HepG2 (cell line): ENCODE measurements around the gene KLHL33. TPM values are rescaled to one million over a fixed set of nuclear protein-coding genes. Genes with fewer than 3 reads are reported as not detected.
A peak's percentile ranks its signal among the peaks of the same experiment; 100 is the strongest.

Experiments
- ADNP ChIP-seq: sonication (generic); formaldehyde crosslinking; IDR thresholded peaks from 2 replicates; pipeline ENCODE4 v1.4.0; 2020; ENCODE audit warnings: missing genetic modification reagents
- AHR ChIP-seq: IDR thresholded peaks from 2 replicates; pipeline ENCODE4 v1.6.1; 2018; ENCODE audit warnings: missing genetic modification reagents, missing compliant biosample characterization
- ARID2 ChIP-seq: sonication (generic); formaldehyde crosslinking; IDR thresholded peaks from 2 replicates; pipeline ENCODE4 v1.8.1; 2022; ENCODE audit warnings: mild to moderate bottlenecking, missing genetic modification reagents, borderline replicate concordance
- DBP ChIP-seq: sonication (generic); formaldehyde crosslinking; IDR thresholded peaks from 2 replicates; pipeline ENCODE4 v1.4.0; 2020; ENCODE audit warnings: missing genetic modification reagents; ENCODE audit errors: not compliant biosample characterization
- EEA1 ChIP-seq: sonication (generic); formaldehyde crosslinking; IDR thresholded peaks from 2 replicates; pipeline ENCODE4 v1.5.1; 2020; ENCODE audit warnings: mild to moderate bottlenecking, missing genetic modification reagents, borderline replicate concordance
- ELF3 ChIP-seq: IDR thresholded peaks from 2 replicates; pipeline ENCODE4 v1.6.1; 2016; ENCODE audit warnings: missing genetic modification reagents, missing compliant biosample characterization
- GPN1 ChIP-seq: sonication (generic); formaldehyde crosslinking; IDR thresholded peaks from 2 replicates; pipeline ENCODE4 v1.5.1; 2020; ENCODE audit warnings: missing genetic modification reagents, borderline replicate concordance
- HOXA7 ChIP-seq: sonication (generic); formaldehyde crosslinking; IDR thresholded peaks from 2 replicates; pipeline ENCODE4 v1.8.1; 2022; ENCODE audit warnings: mild to moderate bottlenecking, missing genetic modification reagents, moderate library complexity
- MAZ ChIP-seq, 2 experiments: sonication (generic) in 1 of 2; formaldehyde crosslinking in 1 of 2; IDR thresholded peaks; 2 replicates each; pipeline versions ENCODE4 v1.5.0 to v1.6.1; 2012 to 2020; ENCODE audit warnings: low read depth in 2 of 2, mild to moderate bottlenecking in 2 of 2, borderline replicate concordance in 1 of 2, improper control_type of control experiment in 1 of 2, low read length in 1 of 2, missing genetic modification reagents in 1 of 2, moderate library complexity in 1 of 2
- MIXL1 ChIP-seq: IDR thresholded peaks from 2 replicates; pipeline ENCODE4 v1.6.1; 2016
- MNT ChIP-seq: fragments of 450-650 bp; IDR thresholded peaks from 2 replicates; pipeline ENCODE4 v1.6.1; 2016
- PAX8 ChIP-seq: sonication (generic); formaldehyde crosslinking; IDR thresholded peaks from 2 replicates; pipeline ENCODE4 v1.8.0; 2022; ENCODE audit warnings: mild to moderate bottlenecking, missing genetic modification reagents, borderline replicate concordance
- PRDM10 ChIP-seq: sonication (generic); formaldehyde crosslinking; IDR thresholded peaks from 2 replicates; pipeline ENCODE4 v1.4.0; 2020; ENCODE audit warnings: low read depth, missing genetic modification reagents
- PREB ChIP-seq: sonication (generic); formaldehyde crosslinking; IDR thresholded peaks from 2 replicates; pipeline ENCODE4 v1.4.0; 2020; ENCODE audit warnings: missing genetic modification reagents
- TBL1XR1 ChIP-seq: fragments of 150-350 bp; IDR thresholded peaks from 2 replicates; pipeline ENCODE4 v1.6.1; 2014; ENCODE audit warnings: borderline replicate concordance, low read length; ENCODE audit not compliant: partially characterized antibody
- ZBTB49 ChIP-seq: sonication (generic); formaldehyde crosslinking; IDR thresholded peaks from 2 replicates; pipeline ENCODE4 v1.4.0; 2020; ENCODE audit warnings: missing genetic modification reagents, borderline replicate concordance
- ZNF253 ChIP-seq: sonication (generic); formaldehyde crosslinking; IDR thresholded peaks from 2 replicates; pipeline ENCODE4 v1.8.0; 2022; ENCODE audit warnings: mild to moderate bottlenecking, missing genetic modification reagents, borderline replicate concordance
- ZNF282 ChIP-seq: fragments of 450-650 bp; IDR thresholded peaks from 2 replicates; pipeline ENCODE4 v1.6.1; 2018; ENCODE audit not compliant: partially characterized antibody
- ZNF30 ChIP-seq: sonication (generic); formaldehyde crosslinking; IDR thresholded peaks from 2 replicates; pipeline ENCODE4 v1.5.0; 2020; ENCODE audit warnings: mild to moderate bottlenecking, missing genetic modification reagents
- ZNF329 ChIP-seq: sonication (generic); formaldehyde crosslinking; IDR thresholded peaks from 2 replicates; pipeline ENCODE4 v1.9.0; 2021; ENCODE audit warnings: low read depth, mild to moderate bottlenecking, missing genetic modification reagents
- ZNF567 ChIP-seq: sonication (generic); formaldehyde crosslinking; IDR thresholded peaks from 2 replicates; pipeline ENCODE4 v1.8.1; 2023; ENCODE audit warnings: mild to moderate bottlenecking, missing genetic modification reagents, borderline replicate concordance
- polyA plus RNA-seq, 8 experiments: library from polyadenylated mRNA; depleted of rRNA in 3 of 8; stranded (reverse) in 7 of 8; unstranded in 1 of 8; fragments of >200 nt; fragmentation: Illumina TruSeq in 4 of 8; extraction: Trizol in 4 of 8; gene quantifications; 2 replicates each; pipeline versions ENCODE4 v1.2.1 to v1.2.3, GENCODE V29; 2011 to 2016; ENCODE audit warnings: low read depth in 4 of 8, missing spikeins in 1 of 8, mixed read lengths in 1 of 8; ENCODE audit not compliant: insufficient read depth in 1 of 8
- total RNA-seq, 5 experiments: library from RNA; depleted of rRNA; stranded (reverse); fragments of >200 nt; fragmentation: Illumina TruSeq; extraction: Trizol; gene quantifications; 2 replicates each; pipeline ENCODE4 v1.2.3, GENCODE V29; 2016; ENCODE audit warnings: low read depth in 1 of 5

The KLHL33 gene
- total and polyA plus RNA-seq, 2 of the 13 experiments (the other 11 are each of a cell fraction or from before 2014, with no cell fraction given): not detected

- TF ChIP-seq PREB (CRISPR knock-in tag) (no peak), DBP (CRISPR knock-in tag) (no peak), ZNF282 (no peak), AHR (CRISPR knock-in tag) (no peak), MIXL1 (CRISPR knock-in tag) (no peak), TBL1XR1 (no peak), MAZ (IDR thresholded peaks at IDR 0.05; ENCODE audit: borderline replicate concordance, low read depth, low read length) (no peak), MAZ (CRISPR knock-in tag; IDR thresholded peaks at IDR 0.05; ENCODE audit: low read depth) (no peak), GPN1 (CRISPR knock-in tag) (no peak), ADNP (CRISPR knock-in tag) (no peak), PAX8 (CRISPR knock-in tag) (no peak), ZNF30 (CRISPR knock-in tag) (no peak), HOXA7 (no peak), ZNF329 (CRISPR knock-in tag) (no peak), PRDM10 (no peak), MNT (no peak), EEA1 (CRISPR knock-in tag) (no peak), ELF3 (CRISPR knock-in tag) (peak; percentile 49; the same call in 1 of the 2 replicates), ZNF567 (CRISPR knock-in tag) (no peak), ZBTB49 (no peak), ZNF253 (no peak), ARID2 (CRISPR knock-in tag) (no peak)
Measured at GRCh38 chr14:20418501-20418909, 17.5 kb downstream of the KLHL33 start (continued).
